Measurements from ENCODE around the gene RTKN. TPM values are rescaled to one million over a fixed set of nuclear protein-coding genes. Genes with fewer than 3 reads are reported as not detected.

Gene RTKN
- total and polyA plus RNA-seq, 2 donors: 14.2 to 18.0 TPM

GRCh38 chr2:74406035-74406434 lies 35.7 kb downstream of the RTKN start:
- Histone ChIP-seq H3K4me3 (ENCODE audit: low read depth, low read length) (no peak overlapping the region), H3K4me1 (ENCODE audit: insufficient read depth) (no peaks in the 10 kb centered on the region), H3K36me3 (ENCODE audit: insufficient read depth) (no peaks in the 10 kb centered on the region), H3K27ac (ENCODE audit: low read depth) (no peak overlapping the region)
- no peak for DNase-seq (ENCODE audit: extremely low spot score)

- H3K36me3 ChIP-seq (ENCODE audit: insufficient read depth): no peaks in the 10 kb centered on the region
- DNase-seq (ENCODE audit: extremely low spot score): no peak
- no peak overlapping the region for H3K27ac ChIP-seq (ENCODE audit: low read depth)
- 70% methylated on average over 2 of the region's 2 CpGs for WGBS
- no peaks in the 10 kb centered on the region for H3K4me1 ChIP-seq (ENCODE audit: insufficient read depth)
- H3K4me3 ChIP-seq (ENCODE audit: low read depth, low read length): no peak overlapping the region
Observed at GRCh38 chr2:74401891-74402290, 39.8 kb downstream of the RTKN start.

DNA sequence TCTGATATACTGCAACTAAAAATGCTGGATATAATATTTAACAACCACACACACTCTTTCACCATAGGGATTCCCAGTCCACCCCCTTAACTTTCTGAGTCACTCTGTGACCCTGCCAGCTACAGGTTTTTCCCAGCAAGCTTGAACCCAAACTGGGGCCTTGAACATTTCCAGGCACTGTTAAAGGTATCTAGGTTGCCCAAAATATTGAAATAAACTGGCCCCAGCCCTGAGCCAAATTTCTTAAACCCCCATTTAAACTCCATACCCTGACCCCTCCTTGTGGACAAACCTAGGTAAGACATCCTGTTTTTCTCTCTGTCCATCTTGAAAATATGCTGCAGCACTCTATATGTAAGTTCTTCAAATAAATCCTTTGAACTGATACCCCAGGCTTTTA lies 42.0 kb downstream of the RTKN start:
- DNase-seq (ENCODE audit: extremely low spot score): no peak
- H3K4me1 ChIP-seq (ENCODE audit: insufficient read depth): no peaks in the 10 kb centered on the region
- H3K27ac ChIP-seq (ENCODE audit: low read depth): no peak overlapping the region
- H3K36me3 ChIP-seq (ENCODE audit: insufficient read depth): no peaks in the 10 kb centered on the region
- no peak overlapping the region for H3K4me3 ChIP-seq (ENCODE audit: low read depth, low read length)

DNA sequence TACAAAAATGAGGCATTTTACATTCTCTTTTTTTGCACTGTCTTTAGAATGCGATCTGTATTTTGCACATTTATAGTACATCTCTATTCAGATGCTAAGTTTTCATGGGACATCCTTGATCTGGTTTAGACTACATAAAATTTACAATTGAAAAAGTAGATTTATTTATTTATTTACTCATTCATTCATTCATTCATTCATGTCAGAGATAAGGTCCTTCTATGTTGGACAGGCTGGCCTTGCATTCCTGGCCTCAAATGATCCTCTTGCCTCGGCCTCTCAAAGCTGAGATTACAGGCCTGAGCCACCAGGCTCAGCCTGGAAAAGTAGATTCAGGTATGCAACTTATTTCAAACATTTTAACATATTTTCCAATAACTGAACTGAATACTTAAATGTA lies 45.6 kb downstream of the RTKN start:
- Histone ChIP-seq H3K4me1 (ENCODE audit: insufficient read depth) (no peaks in the 10 kb centered on the region), H3K27ac (ENCODE audit: low read depth) (no peak overlapping the region), H3K36me3 (ENCODE audit: insufficient read depth) (no peaks in the 10 kb centered on the region), H3K4me3 (ENCODE audit: low read depth, low read length) (no peak overlapping the region)
- no peak for DNase-seq (ENCODE audit: extremely low spot score)
- WGBS: 92% methylated on average over 2 of the region's 2 CpGs

DNA sequence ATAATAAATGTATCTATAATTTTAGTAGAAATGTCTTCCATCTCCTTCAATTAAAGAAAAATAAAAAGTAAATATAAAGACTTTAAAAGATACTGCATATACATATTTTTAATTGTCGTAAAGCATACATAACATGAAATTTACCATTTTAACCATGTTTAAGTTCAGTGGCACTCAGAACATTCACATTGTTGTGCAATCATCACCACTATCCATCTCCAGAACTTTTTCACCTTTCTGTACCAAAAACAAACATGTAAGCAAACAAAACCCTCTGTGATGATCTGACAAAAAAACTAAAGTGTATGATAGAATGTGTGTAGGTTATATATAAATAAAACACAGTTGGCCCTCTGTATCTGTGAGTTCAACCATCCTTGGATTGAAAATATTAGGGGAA lies 48.2 kb downstream of the RTKN start:
- Histone ChIP-seq H3K27ac (ENCODE audit: low read depth) (no peak overlapping the region), H3K4me1 (ENCODE audit: insufficient read depth) (no peaks in the 10 kb centered on the region), H3K4me3 (ENCODE audit: low read depth, low read length) (no peak overlapping the region), H3K36me3 (ENCODE audit: insufficient read depth) (no peaks in the 10 kb centered on the region)
- no peak for DNase-seq (ENCODE audit: extremely low spot score)
- 90% methylated on average over 1 of the region's 1 CpG for WGBS

DNA sequence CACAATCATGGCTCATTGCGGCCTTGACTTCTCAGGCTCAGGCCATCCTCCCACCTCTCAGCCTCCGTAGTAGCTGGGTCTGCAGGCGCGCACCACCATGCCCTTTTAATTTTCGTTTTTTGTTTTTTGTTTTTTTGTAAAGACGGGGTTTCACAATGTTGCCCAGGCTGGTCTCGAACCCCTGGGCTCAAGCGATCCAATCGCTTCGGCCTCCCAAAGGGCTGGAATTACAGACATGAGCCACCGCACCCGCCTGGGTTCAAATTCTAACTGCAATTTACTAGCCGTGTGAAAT lies 49.3 kb downstream of the RTKN start:
- 73% methylated on average over 13 of the region's 13 CpGs for WGBS
- Histone ChIP-seq H3K4me3 (ENCODE audit: low read depth, low read length) (no peak overlapping the region), H3K36me3 (ENCODE audit: insufficient read depth) (no peaks in the 10 kb centered on the region), H3K4me1 (ENCODE audit: insufficient read depth) (no peaks in the 10 kb centered on the region), H3K27ac (ENCODE audit: low read depth) (no peak overlapping the region)
- DNase-seq (ENCODE audit: extremely low spot score): no peak

DNA sequence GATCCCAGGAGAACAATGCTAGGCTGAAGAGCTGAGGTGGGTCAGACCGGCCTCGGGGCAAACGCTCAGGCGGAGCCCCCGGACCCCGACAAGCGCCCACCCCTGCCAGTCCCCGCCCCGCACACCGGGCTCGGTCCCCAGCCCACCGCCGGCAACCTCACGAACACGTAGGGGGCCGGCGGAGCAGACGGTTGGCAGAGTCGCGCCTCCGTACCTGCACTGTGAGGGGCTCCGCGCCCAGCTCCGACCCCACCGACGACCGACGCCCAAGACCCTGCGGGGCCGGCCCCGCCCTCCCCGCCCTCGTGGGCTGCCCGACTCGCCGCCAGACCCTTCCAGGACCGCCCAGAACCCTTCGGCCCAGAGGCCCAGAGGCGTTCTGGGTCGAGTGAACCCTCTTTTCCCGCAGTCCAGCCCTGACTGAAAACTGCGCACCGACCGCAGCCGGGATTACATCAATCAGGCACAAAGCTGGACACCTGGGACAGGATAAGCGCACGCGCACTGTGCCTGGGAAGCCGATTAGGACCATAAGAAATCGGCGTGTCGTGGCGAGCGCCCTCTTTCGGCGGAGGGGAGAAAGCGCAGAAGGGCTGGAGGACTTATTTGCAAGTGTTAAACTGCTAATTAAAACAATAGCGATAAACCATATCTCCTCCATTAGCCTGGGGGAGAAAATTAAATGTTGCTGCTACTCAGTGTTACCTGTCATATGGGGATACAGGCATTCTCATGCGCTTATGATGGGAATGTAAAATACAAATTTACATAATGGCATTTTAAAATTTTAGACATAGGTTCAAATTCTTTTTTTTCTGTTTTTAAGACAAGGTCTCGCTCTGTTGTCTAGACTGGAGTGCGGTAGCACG lies 49.9 kb downstream of the RTKN start:
- WGBS: under 1% methylated on average over 62 of the region's 62 CpGs
- Histone ChIP-seq H3K27ac (ENCODE audit: low read depth) (peak overlapping the region; percentile 71), H3K36me3 (ENCODE audit: insufficient read depth) (no peaks in the 10 kb centered on the region), H3K4me1 (ENCODE audit: insufficient read depth) (no peaks in the 10 kb centered on the region), H3K4me3 (ENCODE audit: low read depth, low read length) (peak overlapping the region; percentile 87)
- DNase-seq (ENCODE audit: extremely low spot score): peak; percentile 84

DNA sequence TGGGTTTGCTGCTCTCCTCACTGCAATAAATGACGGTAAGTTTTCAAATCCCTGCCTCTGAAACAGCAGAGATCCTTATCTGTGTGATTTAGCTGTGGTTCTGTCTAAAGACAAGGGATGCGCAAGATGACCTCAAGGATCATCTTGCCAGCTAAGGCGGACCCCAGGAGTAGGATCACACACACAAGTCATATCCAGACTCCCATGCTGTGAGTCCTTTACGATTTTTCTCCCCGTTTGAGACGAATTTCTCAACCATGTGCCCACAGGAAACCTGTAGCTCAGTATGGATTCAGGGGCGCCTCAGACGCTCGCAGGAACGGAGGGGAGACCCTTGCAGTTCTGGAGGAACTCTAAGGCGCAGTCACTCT lies 50.5 kb downstream of the RTKN start:
- no peak for DNase-seq (ENCODE audit: extremely low spot score)
- Histone ChIP-seq H3K36me3 (ENCODE audit: insufficient read depth) (no peaks in the 10 kb centered on the region), H3K4me1 (ENCODE audit: insufficient read depth) (no peaks in the 10 kb centered on the region), H3K27ac (ENCODE audit: low read depth) (no peak overlapping the region), H3K4me3 (ENCODE audit: low read depth, low read length) (peak overlapping the region; percentile 87)
- under 1% methylated on average over 11 of the region's 11 CpGs for WGBS

DNA sequence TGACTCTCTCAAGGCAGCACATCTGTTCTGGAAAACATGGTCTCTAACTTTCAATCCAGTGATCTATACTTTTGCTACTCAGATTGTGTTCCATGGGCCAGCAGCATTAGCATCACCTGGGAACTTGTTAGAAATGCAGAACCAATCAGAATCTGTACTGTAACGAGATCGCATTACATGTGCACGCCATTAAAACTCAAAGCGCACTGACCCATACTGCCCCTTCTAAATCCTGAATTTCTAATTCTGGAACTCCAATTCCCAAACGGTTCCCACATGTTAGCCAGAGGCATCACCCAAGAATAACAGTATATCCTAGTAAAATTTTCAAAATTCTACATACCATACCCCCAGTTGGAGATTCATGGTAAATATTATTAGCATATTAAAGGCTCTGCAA lies 51.1 kb downstream of the RTKN start:
- 44% methylated on average over 5 of the region's 5 CpGs for WGBS
- no peak for DNase-seq (ENCODE audit: extremely low spot score)
- no peak overlapping the region for H3K4me3 ChIP-seq (ENCODE audit: low read depth, low read length)
- H3K27ac ChIP-seq (ENCODE audit: low read depth): no peak overlapping the region
- H3K36me3 ChIP-seq (ENCODE audit: insufficient read depth): no peaks in the 10 kb centered on the region
- H3K4me1 ChIP-seq (ENCODE audit: insufficient read depth): no peaks in the 10 kb centered on the region

- Histone ChIP-seq H3K36me3 (ENCODE audit: insufficient read depth) (no peaks in the 10 kb centered on the region), H3K4me1 (ENCODE audit: insufficient read depth) (no peaks in the 10 kb centered on the region), H3K27ac (ENCODE audit: low read depth) (no peak overlapping the region), H3K4me3 (ENCODE audit: low read depth, low read length) (no peak overlapping the region)
- 89% methylated on average over 1 of the region's 1 CpG for WGBS
- no peak for DNase-seq (ENCODE audit: extremely low spot score)
Observed at GRCh38 chr2:74387346-74387745, 54.4 kb downstream of the RTKN start.

- Histone ChIP-seq H3K4me1 (ENCODE audit: insufficient read depth) (no peaks in the 10 kb centered on the region), H3K4me3 (ENCODE audit: low read depth, low read length) (no peak overlapping the region), H3K27ac (ENCODE audit: low read depth) (no peak overlapping the region), H3K36me3 (ENCODE audit: insufficient read depth) (no peaks in the 10 kb centered on the region)
- no peak for DNase-seq (ENCODE audit: extremely low spot score)
- 77% methylated on average over 8 of the region's 8 CpGs for WGBS
Observed at GRCh38 chr2:74385396-74385795, 56.3 kb downstream of the RTKN start.

- no peaks in the 10 kb centered on the region for H3K36me3 ChIP-seq (ENCODE audit: insufficient read depth)
- no peak overlapping the region for H3K27ac ChIP-seq (ENCODE audit: low read depth)
- no peaks in the 10 kb centered on the region for H3K4me1 ChIP-seq (ENCODE audit: insufficient read depth)
- H3K4me3 ChIP-seq (ENCODE audit: low read depth, low read length): no peak overlapping the region
- WGBS: 61% methylated on average over 3 of the region's 3 CpGs
- no peak for DNase-seq (ENCODE audit: extremely low spot score)
Observed at GRCh38 chr2:74384051-74384450, 57.7 kb downstream of the RTKN start.

DNA sequence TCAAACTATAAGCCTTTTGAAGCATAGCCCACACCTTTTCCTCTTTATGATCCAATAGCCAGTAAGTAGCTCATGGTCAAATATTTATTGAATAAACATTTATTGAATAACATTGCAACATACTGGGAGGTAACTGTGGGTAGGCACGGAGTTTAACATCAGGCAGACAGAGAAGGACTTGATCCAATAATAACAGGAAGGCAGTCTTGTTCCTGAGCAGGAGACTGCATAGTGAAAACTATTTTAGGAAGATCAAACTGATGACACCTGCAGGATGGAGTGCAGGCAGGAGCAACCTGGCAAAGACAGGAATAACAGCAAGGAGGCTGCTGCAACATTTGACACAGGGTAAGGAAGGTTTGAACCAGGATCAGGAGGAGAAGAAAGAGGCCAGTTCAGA lies 58.5 kb downstream of the RTKN start:
- Histone ChIP-seq H3K4me3 (ENCODE audit: low read depth, low read length) (no peak overlapping the region), H3K36me3 (ENCODE audit: insufficient read depth) (no peaks in the 10 kb centered on the region), H3K4me1 (ENCODE audit: insufficient read depth) (no peaks in the 10 kb centered on the region), H3K27ac (ENCODE audit: low read depth) (no peak overlapping the region)
- 19% methylated on average over 1 of the region's 1 CpG for WGBS
- no peak for DNase-seq (ENCODE audit: extremely low spot score)

- peaks cover 2% of the 10 kb centered on the region for H3K36me3 ChIP-seq (ENCODE audit: insufficient read depth)
- H3K4me3 ChIP-seq (ENCODE audit: low read depth, low read length): no peak overlapping the region
- WGBS: 84% methylated on average over 3 of the region's 3 CpGs
- no peaks in the 10 kb centered on the region for H3K4me1 ChIP-seq (ENCODE audit: insufficient read depth)
- H3K27ac ChIP-seq (ENCODE audit: low read depth): no peak overlapping the region
- no peak for DNase-seq (ENCODE audit: extremely low spot score)
Observed at GRCh38 chr2:74381751-74382150, 60.0 kb downstream of the RTKN start.

Data from urinary bladder (tissue), 4 donors.